WERI-Rb-1 (cell line): ENCODE results near the gene CNGA2.

Source experiments
- DNase-seq: peaks from one replicate; pipeline ENCODE4 v3.0.0-alpha.2; 2020
- H3K27ac ChIP-seq: fragments of 250-450 bp; sonication (Bioruptor Pico); 2 replicates; pipeline ENCODE4 v1.5.1; 2020; ENCODE audit warnings: mild to moderate bottlenecking, moderate library complexity
- H3K27me3 ChIP-seq: fragments of 250-450 bp; sonication (Bioruptor Pico); 2 replicates; pipeline ENCODE4 v1.5.1; 2021; ENCODE audit warnings: mild to moderate bottlenecking, low read depth, moderate library complexity; ENCODE audit not compliant: insufficient read depth, severe bottlenecking
- H3K36me3 ChIP-seq: fragments of 250-450 bp; sonication (Bioruptor Pico); 2 replicates; pipeline ENCODE4 v1.5.1; 2020; ENCODE audit warnings: mild to moderate bottlenecking, moderate library complexity
- H3K4me3 ChIP-seq: 2 replicates; pipeline ENCODE4 v1.5.1; 2011; ENCODE audit warnings: low read depth, mild to moderate bottlenecking, control low read depth, low read length
- H3K9me3 ChIP-seq: fragments of 250-450 bp; sonication (Bioruptor Pico); 2 replicates; pipeline ENCODE4 v1.5.1; 2021; ENCODE audit warnings: mild to moderate bottlenecking, moderate library complexity; ENCODE audit not compliant: severe bottlenecking
- CTCF ChIP-seq: IDR thresholded peaks from 2 replicates; pipeline ENCODE4 v1.5.1; 2011; ENCODE audit warnings: low read depth, mild to moderate bottlenecking, control low read depth, inconsistent platforms, low read length

Gene CNGA2

GRCh38 chrX:151723156-151723760, 11.3 kb upstream of the CNGA2 start:
- H3K4me3 ChIP-seq: no peak overlapping the region
- DNase-seq: no peak
- TF ChIP-seq CTCF: no peak

GRCh38 chrX:151724563-151725337, 9.8 kb upstream of the CNGA2 start:
- Histone ChIP-seq H3K27ac (no peak overlapping the region), H3K36me3 (no peaks in the 10 kb centered on the region), H3K27me3 (peaks cover 69% of the 10 kb centered on the region), H3K4me3 (no peak overlapping the region), H3K9me3 (no peaks in the 10 kb centered on the region)
- no peak for DNase-seq
- no peak for TF ChIP-seq CTCF

More at GRCh38 chrX:151723156-151723760, 11.3 kb upstream of the CNGA2 start:
- no peaks in the 10 kb centered on the region for H3K36me3 ChIP-seq
- H3K9me3 ChIP-seq: no peaks in the 10 kb centered on the region
- peaks cover 56% of the 10 kb centered on the region for H3K27me3 ChIP-seq
- H3K27ac ChIP-seq: no peak overlapping the region

GRCh38 chrX:151725338-151725614, 9.3 kb upstream of the CNGA2 start:
- no peak overlapping the region for H3K4me3 ChIP-seq
- H3K27me3 ChIP-seq: peaks cover 69% of the 10 kb centered on the region
- no peak for DNase-seq

GRCh38 chrX:151726751-151727150, 7.8 kb upstream of the CNGA2 start:
- peaks cover 65% of the 10 kb centered on the region for H3K27me3 ChIP-seq
- no peak overlapping the region for H3K27ac ChIP-seq
- no peaks in the 10 kb centered on the region for H3K36me3 ChIP-seq
- H3K4me3 ChIP-seq: no peak overlapping the region
- TF ChIP-seq CTCF: no peak
- no peak for DNase-seq
- H3K9me3 ChIP-seq: no peaks in the 10 kb centered on the region

More at GRCh38 chrX:151725338-151725614, 9.3 kb upstream of the CNGA2 start:
- Histone ChIP-seq H3K27ac (no peak overlapping the region), H3K9me3 (no peaks in the 10 kb centered on the region), H3K36me3 (no peaks in the 10 kb centered on the region)
- no peak for TF ChIP-seq CTCF

GRCh38 chrX:151727346-151727745, 7.2 kb upstream of the CNGA2 start:
- H3K4me3 ChIP-seq: no peak overlapping the region
- no peak for TF ChIP-seq CTCF
- H3K9me3 ChIP-seq: no peaks in the 10 kb centered on the region
- peaks cover 70% of the 10 kb centered on the region for H3K27me3 ChIP-seq
- no peak for DNase-seq
- H3K27ac ChIP-seq: no peak overlapping the region
- no peaks in the 10 kb centered on the region for H3K36me3 ChIP-seq
